Liver (tissue), 9 donors: Measurements from ENCODE around the gene PGLYRP2. TPM values are rescaled to one million over a fixed set of nuclear protein-coding genes. Genes with fewer than 3 reads are reported as not detected.
A peak's percentile ranks its signal among the peaks of the same experiment; 100 is the strongest.

Source experiments
- DNase-seq: peaks from one replicate; pipeline ENCODE4 v3.0.0-alpha.2; 2017; ENCODE audit warnings: low spot score
- H3K27ac ChIP-seq, 2 donors: one replicate each; pipeline ENCODE4 v1.7.0; 2013; ENCODE audit warnings: inconsistent platforms in 2 of 2, low read length in 2 of 2, control low read depth in 1 of 2, low read depth in 1 of 2, mild to moderate bottlenecking in 1 of 2
- H3K27me3 ChIP-seq, 4 donors: one replicate each; pipeline versions ENCODE4 v1.6.1 to v1.7.0; 2013; ENCODE audit warnings: low read length in 3 of 4, inconsistent platforms in 1 of 4, mild to moderate bottlenecking in 1 of 4, moderate library complexity in 1 of 4; ENCODE audit not compliant: control insufficient read depth in 4 of 4, insufficient read depth in 4 of 4
- H3K36me3 ChIP-seq, 4 donors: one replicate each; pipeline versions ENCODE4 v1.6.1 to v1.7.0; 2013; ENCODE audit warnings: low read length in 3 of 4, mild to moderate bottlenecking in 3 of 4, low read depth in 1 of 4, moderate library complexity in 1 of 4; ENCODE audit not compliant: control insufficient read depth in 4 of 4, insufficient read depth in 3 of 4
- H3K4me1 ChIP-seq, 4 donors: one replicate each; pipeline versions ENCODE4 v1.6.1 to v1.7.0; 2013; ENCODE audit warnings: low read length in 3 of 4, mild to moderate bottlenecking in 3 of 4, moderate library complexity in 1 of 4; ENCODE audit not compliant: control insufficient read depth in 4 of 4, insufficient read depth in 4 of 4
- H3K4me3 ChIP-seq, 3 donors: one replicate each; pipeline versions ENCODE4 v1.6.1 to v1.7.0; 2013; ENCODE audit warnings: low read length in 3 of 3, control low read depth in 1 of 3, low read depth in 1 of 3, mild to moderate bottlenecking in 1 of 3
- H3K9ac ChIP-seq, 2 donors: one replicate each; pipeline ENCODE4 v1.7.0; 2013; ENCODE audit warnings: low read length in 2 of 2, mild to moderate bottlenecking in 2 of 2, moderate library complexity in 2 of 2, control low read depth in 1 of 2, low read depth in 1 of 2
- H3K9me3 ChIP-seq, 4 donors: one replicate each; pipeline versions ENCODE4 v1.6.1 to v1.7.0; 2013; ENCODE audit warnings: low read length in 3 of 4; ENCODE audit not compliant: control insufficient read depth in 4 of 4
- ATF3 ChIP-seq: IDR thresholded peaks from 2 replicates; pipeline ENCODE4 v1.6.1; 2016; ENCODE audit warnings: antibody characterized with exemption
- CTCF ChIP-seq: fragments of 150-350 bp; IDR thresholded peaks from 2 replicates; pipeline ENCODE4 v1.5.1; 2017; ENCODE audit warnings: improper control_type of control experiment, low read depth, low read length; ENCODE audit not compliant: missing input control
- FOXA1 ChIP-seq: IDR thresholded peaks from 2 replicates; pipeline ENCODE4 v1.6.1; 2016; ENCODE audit warnings: antibody characterized with exemption
- FOXA2 ChIP-seq: IDR thresholded peaks from 2 replicates; pipeline ENCODE4 v1.6.1; 2016; ENCODE audit warnings: antibody characterized with exemption
- GABPA ChIP-seq, 2 donors: IDR thresholded peaks in 1 of 2; conservative IDR thresholded peaks in 1 of 2; 2 replicates each; pipeline ENCODE4 v1.6.1; 2016; ENCODE audit warnings: antibody characterized with exemption in 2 of 2, mild to moderate bottlenecking in 1 of 2, moderate library complexity in 1 of 2
- HNF4A ChIP-seq, 2 donors: conservative IDR thresholded peaks; 2 replicates each; pipeline ENCODE4 v1.6.1; 2016; ENCODE audit warnings: antibody characterized with exemption in 2 of 2, mild to moderate bottlenecking in 2 of 2
- HNF4G ChIP-seq: IDR thresholded peaks from 2 replicates; pipeline ENCODE4 v1.6.1; 2016; ENCODE audit warnings: antibody characterized with exemption
- MAX ChIP-seq: IDR thresholded peaks from 2 replicates; pipeline ENCODE4 v1.6.1; 2016; ENCODE audit warnings: antibody characterized with exemption
- NR2F2 ChIP-seq: IDR thresholded peaks from 2 replicates; pipeline ENCODE4 v1.6.1; 2016; ENCODE audit warnings: antibody characterized with exemption
- RAD21 ChIP-seq, 2 donors: IDR thresholded peaks; 2 replicates each; pipeline ENCODE4 v1.6.1; 2016; ENCODE audit warnings: antibody characterized with exemption in 2 of 2, mild to moderate bottlenecking in 2 of 2
- RXRA ChIP-seq, 2 donors: IDR thresholded peaks; 2 replicates each; pipeline ENCODE4 v1.6.1; 2017 to 2018; ENCODE audit warnings: antibody characterized with exemption in 2 of 2, mild to moderate bottlenecking in 1 of 2
- SP1 ChIP-seq: IDR thresholded peaks from 2 replicates; pipeline ENCODE4 v1.6.1; 2018; ENCODE audit warnings: antibody characterized with exemption, mild to moderate bottlenecking
- TAF1 ChIP-seq: conservative IDR thresholded peaks from 2 replicates; pipeline ENCODE4 v1.6.1; 2016; ENCODE audit warnings: antibody characterized with exemption, mild to moderate bottlenecking
- WGBS: extraction: QIAGEN DNeasy Blood & Tissue Kit; methylation state at CpG from one replicate; pipeline ENCODE4 v1.1.7; 2013; 5-methylcytosine and 5-hydroxymethylcytosine counted together
- polyA plus RNA-seq, 2 donors: library from polyadenylated mRNA; stranded (reverse) in 1 of 2; unstranded in 1 of 2; fragments of 200-250 nt in 1 of 2; fragments of >200 nt in 1 of 2; fragmentation: Nextera tagmentation in 1 of 2; extraction: Ambion mirVana in 1 of 2; gene quantifications; one replicate each; pipeline versions ENCODE4 v1.2.1 to v1.2.3, GENCODE V29; 2013 to 2015
- total RNA-seq, 2 donors: library from RNA; depleted of rRNA; stranded (reverse); fragments of >200 nt; gene quantifications; one replicate each; pipeline ENCODE4 v1.2.3, GENCODE V29; 2014
- TF ChIP-seq, protein P1 (sequence below): IDR thresholded peaks from 2 replicates; pipeline ENCODE4 v1.6.1; 2016; ENCODE audit warnings: antibody characterized with exemption, mild to moderate bottlenecking
- TF ChIP-seq, protein P2 (sequence below): IDR thresholded peaks from 2 replicates; pipeline ENCODE4 v1.6.1; 2016; ENCODE audit warnings: antibody characterized with exemption
- donor health status: healthy.
- donor health status: healthy.
- donor health status: healthy.
- donor health status: healthy.
- donor health status: healthy.

Gene PGLYRP2
- total and polyA plus RNA-seq, 4 donors = 9.9 to 134 (median 92.4) TPM

- no peak overlapping the region for H3K9ac ChIP-seq
- no peaks in the 10 kb centered on the region for H3K36me3 ChIP-seq
These were observed 34.6 kb downstream of the PGLYRP2 start for GRCh38 chr19:15444505-15445226.

GRCh38 chr19:15443838-15444237 is 35.5 kb downstream of the PGLYRP2 start:
- no peak for TF ChIP-seq FOXA2
- TF ChIP-seq GABPA (IDR thresholded peaks at IDR 0.05 in 1 of 2, conservative IDR thresholded peaks at IDR 0.05 in 1 of 2) = no peak
- TF ChIP-seq HNF4G = no peak
- peak; percentile 41 for TF ChIP-seq SP1
- TF ChIP-seq RAD21 (IDR thresholded peaks at IDR 0.05) = peak; percentile 20 to 56
- TF ChIP-seq, protein P1, sequence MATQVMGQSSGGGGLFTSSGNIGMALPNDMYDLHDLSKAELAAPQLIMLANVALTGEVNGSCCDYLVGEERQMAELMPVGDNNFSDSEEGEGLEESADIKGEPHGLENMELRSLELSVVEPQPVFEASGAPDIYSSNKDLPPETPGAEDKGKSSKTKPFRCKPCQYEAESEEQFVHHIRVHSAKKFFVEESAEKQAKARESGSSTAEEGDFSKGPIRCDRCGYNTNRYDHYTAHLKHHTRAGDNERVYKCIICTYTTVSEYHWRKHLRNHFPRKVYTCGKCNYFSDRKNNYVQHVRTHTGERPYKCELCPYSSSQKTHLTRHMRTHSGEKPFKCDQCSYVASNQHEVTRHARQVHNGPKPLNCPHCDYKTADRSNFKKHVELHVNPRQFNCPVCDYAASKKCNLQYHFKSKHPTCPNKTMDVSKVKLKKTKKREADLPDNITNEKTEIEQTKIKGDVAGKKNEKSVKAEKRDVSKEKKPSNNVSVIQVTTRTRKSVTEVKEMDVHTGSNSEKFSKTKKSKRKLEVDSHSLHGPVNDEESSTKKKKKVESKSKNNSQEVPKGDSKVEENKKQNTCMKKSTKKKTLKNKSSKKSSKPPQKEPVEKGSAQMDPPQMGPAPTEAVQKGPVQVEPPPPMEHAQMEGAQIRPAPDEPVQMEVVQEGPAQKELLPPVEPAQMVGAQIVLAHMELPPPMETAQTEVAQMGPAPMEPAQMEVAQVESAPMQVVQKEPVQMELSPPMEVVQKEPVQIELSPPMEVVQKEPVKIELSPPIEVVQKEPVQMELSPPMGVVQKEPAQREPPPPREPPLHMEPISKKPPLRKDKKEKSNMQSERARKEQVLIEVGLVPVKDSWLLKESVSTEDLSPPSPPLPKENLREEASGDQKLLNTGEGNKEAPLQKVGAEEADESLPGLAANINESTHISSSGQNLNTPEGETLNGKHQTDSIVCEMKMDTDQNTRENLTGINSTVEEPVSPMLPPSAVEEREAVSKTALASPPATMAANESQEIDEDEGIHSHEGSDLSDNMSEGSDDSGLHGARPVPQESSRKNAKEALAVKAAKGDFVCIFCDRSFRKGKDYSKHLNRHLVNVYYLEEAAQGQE = no peak
- no peak for TF ChIP-seq ATF3
- no peak for TF ChIP-seq TAF1
- peak; percentile 54 to 70 for TF ChIP-seq RXRA (IDR thresholded peaks at IDR 0.05)
- TF ChIP-seq HNF4A (conservative IDR thresholded peaks at IDR 0.05) = peak; percentile 70 to 77
- no peak for TF ChIP-seq FOXA1
- Histone ChIP-seq H3K4me1 (peaks cover 5 to 34% (median 30%) of the 10 kb centered on the region in 4 donors), H3K9ac (no peak overlapping the region), H3K9me3 (no peaks in the 10 kb centered on the region), H3K27ac (no peak overlapping the region), H3K4me3 (no peak overlapping the region), H3K27me3 (no peaks in the 10 kb centered on the region), H3K36me3 (no peaks in the 10 kb centered on the region)
- 35% methylated on average over 10 of the region's 10 CpGs for WGBS
- no peak for DNase-seq

More at GRCh38 chr19:15444505-15445226, 34.6 kb downstream of the PGLYRP2 start:
- WGBS = 93% methylated on average over 15 of the region's 15 CpGs
- peaks cover 6 to 40% (median 35%) of the 10 kb centered on the region in 4 donors for H3K4me1 ChIP-seq
- H3K27me3 ChIP-seq = no peaks in the 10 kb centered on the region
- no peak overlapping the region for H3K27ac ChIP-seq
- no peak overlapping the region for H3K4me3 ChIP-seq
- no peaks in the 10 kb centered on the region for H3K9me3 ChIP-seq
- TF ChIP-seq RXRA (IDR thresholded peaks at IDR 0.05) (no peak), SP1 (no peak), FOXA1 (no peak), MAX (no peak), GABPA (IDR thresholded peaks at IDR 0.05 in 1 of 2, conservative IDR thresholded peaks at IDR 0.05 in 1 of 2) (no peak), NR2F2 (no peak), CTCF (no peak), TAF1 (no peak), HNF4A (conservative IDR thresholded peaks at IDR 0.05) (no peak), HNF4G (no peak)
- TF ChIP-seq, protein P2, sequence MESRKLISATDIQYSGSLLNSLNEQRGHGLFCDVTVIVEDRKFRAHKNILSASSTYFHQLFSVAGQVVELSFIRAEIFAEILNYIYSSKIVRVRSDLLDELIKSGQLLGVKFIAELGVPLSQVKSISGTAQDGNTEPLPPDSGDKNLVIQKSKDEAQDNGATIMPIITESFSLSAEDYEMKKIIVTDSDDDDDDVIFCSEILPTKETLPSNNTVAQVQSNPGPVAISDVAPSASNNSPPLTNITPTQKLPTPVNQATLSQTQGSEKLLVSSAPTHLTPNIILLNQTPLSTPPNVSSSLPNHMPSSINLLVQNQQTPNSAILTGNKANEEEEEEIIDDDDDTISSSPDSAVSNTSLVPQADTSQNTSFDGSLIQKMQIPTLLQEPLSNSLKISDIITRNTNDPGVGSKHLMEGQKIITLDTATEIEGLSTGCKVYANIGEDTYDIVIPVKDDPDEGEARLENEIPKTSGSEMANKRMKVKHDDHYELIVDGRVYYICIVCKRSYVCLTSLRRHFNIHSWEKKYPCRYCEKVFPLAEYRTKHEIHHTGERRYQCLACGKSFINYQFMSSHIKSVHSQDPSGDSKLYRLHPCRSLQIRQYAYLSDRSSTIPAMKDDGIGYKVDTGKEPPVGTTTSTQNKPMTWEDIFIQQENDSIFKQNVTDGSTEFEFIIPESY = no peak
- no peak for DNase-seq
